NCI-H510A treated with DMSO at 0.1 percent for 48 hours (cell line): Measurements from ENCODE around the gene HOXB9.

Source experiments
- DNase-seq: peaks from one replicate; lab custom pipeline; 2025; lab: John Stamatoyannopoulos, UW

The HOXB9 gene

DNA sequence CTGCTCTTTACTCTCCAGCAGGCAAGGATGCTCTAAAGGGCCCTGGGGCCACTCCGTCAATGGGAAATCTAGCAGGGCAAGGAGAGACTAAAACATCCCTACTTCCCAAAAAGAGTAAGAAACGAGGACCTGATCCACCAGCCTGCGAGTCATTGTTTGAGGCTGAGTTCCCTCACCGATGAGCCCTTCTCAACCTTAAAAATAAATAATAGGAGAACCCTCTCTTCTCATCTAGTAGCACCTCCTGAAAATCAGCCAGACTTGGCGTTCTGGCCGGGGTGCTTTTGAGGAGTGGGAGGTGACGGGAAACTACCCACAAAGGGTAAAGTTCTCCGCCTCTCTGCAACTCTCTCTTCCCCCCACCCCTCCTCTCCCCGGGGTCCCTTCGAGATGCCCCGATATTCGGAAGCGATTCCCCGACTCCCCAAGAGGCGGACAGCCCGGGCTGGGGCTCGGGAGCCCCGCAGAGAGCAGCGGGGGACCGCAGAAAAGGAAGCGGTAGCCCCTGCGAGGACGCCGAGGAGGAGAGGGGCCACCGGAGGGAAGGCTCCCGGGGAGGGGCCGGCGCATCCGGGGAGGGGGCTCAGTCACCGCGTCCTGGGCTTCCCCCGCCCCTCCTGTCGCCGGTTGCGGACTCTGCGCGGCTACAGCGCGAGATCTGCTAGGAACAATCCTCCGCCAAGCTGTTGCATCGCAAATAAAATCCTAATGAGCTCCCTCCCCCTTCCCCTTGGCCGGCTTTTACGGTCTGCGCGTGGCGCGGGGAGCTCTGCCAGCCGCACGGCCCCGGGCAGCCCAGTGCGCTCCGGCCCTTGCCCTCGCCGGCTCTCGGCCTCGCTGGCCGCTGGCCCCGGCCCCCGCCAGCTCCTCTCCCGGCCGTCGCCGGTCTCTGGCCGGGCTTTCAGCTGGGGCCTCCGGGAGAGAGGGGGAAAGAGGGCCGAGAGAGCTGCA, 1.3 kb downstream of the HOXB9 start:
- DNase-seq, result no peak

DNA sequence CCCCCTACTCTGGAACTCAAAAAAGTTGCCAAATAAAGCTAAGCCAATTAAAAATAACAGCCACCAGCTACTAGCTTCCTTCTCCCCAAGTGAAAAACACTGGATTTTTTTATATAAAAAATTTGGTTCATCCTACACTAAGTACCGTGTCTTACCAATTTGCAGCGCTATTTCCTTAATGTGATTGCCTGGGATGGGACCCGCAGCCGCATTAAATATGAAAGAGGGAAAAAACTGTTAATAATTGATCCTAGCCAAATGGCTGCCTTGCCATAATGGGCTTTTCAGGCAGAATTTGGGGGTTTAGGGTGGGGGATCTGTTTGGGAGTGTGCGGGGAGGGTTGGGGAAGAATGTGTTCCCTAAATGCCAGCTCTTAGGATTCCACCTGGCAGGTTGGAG, 2.0 kb downstream of the HOXB9 start:
- no peak for DNase-seq

DNA sequence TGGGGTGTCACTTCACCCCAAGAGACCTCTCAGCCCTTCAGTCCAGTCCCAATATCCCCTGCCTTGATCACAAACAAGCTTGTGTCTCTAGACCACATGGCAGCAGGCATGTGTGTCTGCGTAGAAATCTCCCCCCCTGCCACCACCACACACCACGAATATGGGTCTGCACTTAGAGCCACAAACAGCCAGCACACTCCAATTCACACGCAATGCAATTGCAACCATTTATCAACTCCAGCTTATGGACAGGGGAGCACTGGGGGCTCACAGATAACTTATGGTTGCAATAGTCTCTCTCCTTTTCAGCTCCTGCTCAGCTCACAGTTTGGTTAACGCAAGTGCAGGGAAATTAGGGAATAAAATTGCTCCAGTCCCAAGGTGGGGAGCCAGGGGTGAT, 2.6 kb downstream of the HOXB9 start:
- no peak for DNase-seq

DNA sequence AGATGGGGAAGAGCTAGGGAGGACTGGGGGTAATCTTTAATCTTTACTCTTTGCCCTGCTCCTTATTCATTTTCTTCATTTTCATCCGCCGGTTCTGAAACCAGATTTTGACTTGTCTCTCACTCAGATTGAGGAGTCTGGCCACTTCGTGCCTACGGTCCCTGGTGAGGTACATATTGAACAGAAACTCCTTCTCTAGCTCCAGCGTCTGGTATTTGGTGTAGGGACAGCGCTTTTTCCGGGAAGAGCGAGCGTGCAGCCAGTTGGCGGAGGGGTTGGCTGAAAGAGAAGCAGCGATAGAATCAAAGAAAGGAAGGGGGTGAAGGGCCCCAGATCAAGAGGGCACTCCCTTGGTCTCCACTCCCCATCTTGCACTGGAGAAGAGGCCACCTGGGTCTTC, 3.3 kb downstream of the HOXB9 start:
- DNase-seq, result no peak

DNA sequence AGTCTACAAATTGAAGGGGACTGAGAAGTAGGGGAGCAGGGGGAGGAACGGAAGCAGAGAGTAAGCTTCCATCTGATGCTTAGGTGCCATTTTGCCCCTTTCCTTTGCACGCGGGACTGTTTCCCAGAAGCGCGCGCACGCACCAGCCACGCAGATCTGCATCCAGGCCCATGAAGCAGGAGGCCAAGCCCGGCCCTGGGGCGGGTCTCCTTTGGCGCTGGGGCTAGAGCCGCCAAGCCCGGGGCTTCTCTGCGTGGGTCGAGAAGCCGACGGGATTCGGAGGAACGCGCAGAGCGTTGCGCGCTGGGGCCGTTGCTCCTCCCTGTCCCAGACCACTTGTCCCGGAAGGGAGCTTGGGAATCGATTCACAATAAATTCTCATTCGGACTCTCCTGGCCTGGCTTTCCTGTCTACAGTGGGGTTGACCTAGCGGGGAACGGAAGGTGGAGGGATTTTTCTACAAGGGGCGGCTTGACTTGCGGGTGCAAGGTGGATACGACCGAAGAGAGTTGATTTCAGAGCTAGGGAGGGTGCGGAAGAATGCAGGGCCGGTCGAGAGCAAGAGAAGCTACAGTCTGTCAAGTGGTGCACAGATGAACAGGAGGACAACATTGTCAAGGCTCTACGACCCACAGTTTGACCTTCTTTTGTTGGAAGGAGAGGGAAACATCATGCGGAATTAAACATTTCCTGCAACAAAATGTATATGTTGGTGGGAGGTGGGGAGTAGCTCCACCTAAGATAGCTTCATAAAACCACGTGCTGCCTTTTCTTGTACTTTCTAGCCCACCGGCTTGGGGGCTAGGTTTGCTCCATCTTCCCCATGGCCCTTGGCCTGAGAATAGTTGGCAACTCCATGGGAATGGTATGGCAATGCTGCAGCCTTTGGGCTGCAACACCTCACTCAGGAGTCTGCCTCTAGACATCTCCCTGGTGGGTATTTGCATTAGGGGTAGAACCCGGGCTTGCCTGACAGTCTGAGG, 4.5 kb downstream of the HOXB9 start:
- DNase-seq, result no peak

DNA sequence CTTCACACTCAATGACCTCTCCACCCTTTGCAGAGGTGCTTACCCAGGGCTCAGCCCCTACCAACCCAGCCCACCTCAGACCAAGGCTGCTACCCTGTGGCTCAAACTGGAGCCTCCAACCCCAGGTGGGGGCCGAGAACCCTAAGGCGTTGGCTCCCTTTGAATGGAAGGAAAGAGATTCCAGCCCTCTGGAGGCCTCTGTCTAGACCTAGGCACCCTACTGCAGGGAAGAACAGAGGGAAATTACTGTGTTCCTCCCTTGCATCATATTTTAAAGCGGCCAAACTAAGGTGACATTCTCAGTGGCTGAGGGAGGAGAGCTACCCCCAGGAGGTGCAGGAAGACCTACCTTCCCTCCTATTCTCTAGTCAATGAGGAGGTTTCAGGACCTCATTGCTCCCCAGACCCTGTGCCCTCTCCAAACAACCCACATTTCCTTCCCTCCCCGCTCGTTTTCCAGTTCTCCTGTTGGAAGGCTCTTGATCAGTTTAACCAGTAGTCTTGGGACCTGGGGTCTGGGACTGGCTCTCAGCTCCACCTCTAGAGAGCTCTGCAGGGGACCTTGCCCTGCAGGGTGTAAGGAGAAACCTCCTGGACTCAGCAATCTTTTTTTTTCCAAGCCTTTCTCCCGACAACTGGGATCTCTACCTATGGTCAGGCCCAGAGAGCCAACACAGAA, 5.6 kb downstream of the HOXB9 start:
- DNase-seq, result no peak

DNA sequence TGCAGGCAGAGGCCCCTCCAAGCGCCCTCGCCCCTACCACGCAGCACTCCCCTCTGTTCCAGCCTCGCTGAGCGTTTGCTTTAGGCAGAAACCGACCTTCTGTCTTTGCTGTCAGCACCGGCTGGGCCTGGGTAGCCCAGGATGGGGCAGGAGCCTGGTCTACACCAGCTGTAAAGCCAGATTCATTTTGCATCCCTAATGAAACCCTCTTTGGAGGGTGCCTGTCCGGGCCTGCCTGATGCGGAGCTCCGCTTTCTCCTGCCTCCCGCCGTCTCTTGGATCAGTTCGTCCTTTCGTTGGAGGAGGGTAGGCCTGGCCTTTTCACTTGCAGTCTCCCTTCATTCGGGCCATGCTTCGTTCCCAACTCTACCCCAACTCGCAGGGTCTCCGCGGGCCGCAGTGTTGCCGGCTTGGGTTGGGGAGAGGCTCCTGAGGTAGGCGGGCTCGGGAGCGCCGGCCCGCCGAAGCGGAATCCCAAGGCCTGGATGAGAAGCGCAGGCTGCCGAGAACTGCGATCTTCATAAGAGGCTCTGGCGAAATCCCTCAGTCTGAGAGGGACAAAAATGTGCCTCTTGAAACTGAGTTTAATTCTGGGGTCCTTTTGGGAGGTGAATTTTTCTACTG, 6.2 kb downstream of the HOXB9 start:
- DNase-seq, result no peak

DNA sequence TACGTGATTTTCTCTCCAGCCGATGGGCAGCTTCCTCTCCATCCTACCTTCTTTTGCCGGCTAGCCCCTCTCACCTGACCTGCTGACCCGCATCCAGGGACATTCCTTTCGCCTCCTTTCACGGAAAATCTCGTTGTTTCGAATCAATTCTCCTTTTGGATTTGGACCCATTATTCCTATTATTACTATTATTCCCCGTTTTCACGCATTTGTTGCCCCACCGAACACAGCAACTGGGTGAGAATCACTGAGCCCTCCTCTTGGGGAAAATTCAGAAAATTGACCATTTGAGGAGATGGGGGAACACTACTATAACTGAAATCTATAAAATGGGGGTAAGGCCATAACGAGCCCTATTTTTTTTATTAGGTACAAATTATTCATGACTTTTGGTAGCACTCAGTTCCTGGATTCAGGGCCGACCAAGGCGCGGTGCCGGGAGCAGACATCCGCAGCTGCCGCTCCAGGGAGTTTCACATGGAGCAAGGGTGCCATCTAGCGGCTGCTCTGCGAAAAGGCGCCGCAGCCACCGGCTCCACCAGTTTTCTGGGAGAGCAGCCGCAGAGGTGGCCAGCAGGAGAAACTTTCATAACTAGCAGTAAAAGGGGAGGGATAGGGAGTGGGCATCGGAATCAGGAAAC, 7.8 kb downstream of the HOXB9 start:
- DNase-seq, result peak; percentile 98

DNA sequence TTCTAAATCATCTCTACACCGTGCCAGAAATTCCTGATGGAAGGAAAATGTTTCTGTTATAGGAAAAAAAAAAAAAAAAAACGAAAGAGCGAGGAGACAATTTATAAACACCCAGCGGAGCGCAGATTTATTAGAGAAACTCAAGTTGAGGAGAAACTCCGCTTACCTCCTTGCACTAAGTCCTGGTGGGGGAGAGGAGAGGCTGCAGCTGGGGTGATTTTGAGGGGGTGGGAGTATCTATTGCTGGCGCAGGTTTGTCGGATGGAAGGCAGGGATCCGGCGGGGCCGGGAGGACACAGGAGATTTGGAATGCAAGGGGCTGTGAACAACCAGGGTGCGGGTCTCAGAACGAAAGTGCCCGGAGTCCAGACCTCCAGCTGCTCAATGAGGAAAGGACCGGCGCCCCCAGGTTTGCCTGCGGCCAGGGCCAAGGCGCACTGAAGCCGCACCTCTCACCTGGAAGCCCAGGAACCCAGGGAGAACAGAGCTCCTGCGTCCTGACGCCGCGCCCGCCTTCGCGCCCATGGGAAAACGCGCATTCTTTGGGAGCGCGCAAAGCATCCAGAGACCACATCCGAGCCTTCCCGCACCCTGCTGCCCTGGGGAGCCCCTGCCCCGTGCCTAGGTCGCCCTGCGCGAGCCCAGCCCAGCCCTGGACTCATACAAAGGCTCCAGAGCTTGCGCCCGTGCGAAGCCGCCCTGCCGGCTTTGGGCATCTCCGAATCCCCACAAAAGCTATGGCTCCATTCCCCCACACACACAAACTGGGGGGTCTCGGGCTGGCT, 8.5 kb downstream of the HOXB9 start:
- no peak for DNase-seq

DNA sequence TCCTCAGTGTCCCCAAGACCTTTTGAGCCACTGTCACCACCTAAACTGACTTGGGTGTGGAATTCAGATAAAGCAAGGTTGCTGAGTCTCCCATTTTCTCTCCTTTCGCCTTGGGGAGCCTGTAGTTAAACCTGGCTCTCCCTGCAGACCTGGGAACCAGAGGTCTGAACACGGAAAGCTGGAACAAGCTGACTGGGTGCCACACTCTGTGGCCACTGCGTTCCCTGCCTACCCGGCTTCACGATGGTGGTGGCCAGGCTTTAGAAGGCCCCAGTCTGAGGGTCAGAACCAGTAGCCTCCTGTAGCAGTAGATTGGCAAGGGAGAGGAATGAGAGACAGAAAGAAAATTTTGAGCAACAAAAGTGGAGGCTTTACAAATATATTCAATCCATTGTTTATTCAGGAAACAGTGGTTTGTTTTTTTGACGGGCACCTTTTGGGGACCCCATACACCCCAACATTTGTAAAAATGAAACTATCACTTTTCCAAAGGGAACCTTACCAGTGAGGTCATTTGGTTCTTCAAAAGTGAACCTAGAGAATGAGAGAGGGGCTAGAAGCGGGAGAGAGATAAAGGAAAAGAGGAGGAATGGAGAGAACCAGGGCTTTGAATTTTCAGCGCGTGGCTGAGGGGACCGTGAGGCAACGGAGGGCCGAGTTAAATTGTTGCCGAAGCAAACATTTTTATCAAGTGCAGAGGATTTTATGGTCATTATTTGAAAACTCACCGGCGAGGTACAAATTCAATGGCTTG, 9.3 kb downstream of the HOXB9 start:
- no peak for DNase-seq

DNA sequence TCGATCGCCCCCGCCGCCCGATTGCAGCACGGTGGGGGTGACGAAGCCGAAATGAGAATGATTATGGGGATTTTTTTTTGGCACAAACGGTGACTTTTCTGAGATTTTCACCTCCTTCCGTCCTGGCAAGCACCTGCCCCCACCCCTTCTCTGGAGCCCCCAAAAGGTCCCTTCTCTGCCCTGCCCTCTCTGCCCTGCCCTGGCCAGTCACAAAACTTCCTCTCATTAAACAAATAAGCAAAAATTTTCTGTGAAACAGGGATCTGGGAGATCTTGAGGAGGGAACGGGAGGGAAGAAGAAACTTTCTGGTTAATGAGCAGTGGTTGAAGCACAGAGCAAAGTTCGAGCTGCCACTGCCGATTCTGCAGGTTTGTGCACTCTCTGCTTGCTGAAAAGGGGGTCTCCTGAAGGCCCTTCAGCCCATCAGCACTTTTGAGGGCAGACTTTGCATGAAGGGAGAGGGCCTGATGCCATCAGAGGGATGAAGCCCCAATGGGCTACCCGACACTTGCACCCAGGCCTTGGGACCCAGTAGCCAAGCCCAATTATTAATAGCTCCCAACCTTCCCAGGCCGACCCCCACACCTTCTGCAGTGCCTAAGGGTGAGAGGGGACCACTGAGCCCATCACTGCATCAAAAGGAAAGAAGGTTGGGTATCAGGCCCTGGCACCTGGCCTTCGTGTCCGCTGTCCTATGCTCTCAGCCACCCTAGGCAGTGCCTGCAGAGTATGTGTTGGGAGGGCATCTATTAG, 10.0 kb downstream of the HOXB9 start:
- no peak for DNase-seq

DNA sequence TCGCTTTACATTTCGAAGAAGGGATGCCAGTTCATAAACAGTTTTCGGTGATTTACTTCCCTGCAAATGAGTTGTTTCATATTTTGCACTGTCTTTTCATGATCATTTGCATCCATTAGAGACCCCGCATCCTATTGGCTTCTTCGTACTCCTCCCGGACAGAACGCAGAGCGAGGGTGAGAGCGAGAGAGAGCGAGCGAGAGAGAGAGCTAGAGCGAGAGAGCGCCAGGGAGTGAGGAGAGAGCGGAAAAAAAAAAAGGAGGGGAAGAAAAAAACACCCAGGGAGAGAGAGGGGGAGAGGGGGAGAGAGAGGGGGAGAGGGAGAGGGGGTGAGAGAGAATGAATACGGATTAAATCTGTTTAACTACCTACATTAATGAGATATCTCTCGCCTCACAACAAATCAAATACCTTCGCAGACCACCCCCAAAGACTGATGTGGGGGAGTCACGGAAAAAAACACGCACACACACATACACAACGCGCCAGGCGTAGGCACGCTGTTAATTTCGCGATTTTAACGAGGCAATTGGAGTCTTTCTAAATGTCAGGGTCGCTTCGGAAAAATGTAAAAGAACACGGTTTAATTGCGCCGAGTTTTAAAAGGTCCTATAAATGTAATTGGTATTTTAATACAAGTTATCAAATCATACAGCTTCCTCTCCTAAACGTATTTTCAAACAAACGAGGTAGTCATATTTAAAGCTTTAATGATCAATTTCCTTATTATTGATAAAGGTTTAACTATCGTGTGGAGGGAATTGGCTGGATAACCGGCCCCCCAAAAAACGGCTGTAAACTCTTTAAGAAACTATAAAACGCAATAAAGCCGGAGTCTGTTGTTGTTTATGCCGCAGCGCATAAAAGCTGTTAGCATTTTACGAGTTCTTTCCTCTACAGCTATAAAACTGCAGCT, 10.9 kb downstream of the HOXB9 start, which contains the start of gene HOXB8:
Gene HOXB8, minus strand, starts transcription at position 246 of the 916 bp plus-strand sequence. CDS start 588 bp downstream, outside the sequence.
- no peak for DNase-seq

DNA sequence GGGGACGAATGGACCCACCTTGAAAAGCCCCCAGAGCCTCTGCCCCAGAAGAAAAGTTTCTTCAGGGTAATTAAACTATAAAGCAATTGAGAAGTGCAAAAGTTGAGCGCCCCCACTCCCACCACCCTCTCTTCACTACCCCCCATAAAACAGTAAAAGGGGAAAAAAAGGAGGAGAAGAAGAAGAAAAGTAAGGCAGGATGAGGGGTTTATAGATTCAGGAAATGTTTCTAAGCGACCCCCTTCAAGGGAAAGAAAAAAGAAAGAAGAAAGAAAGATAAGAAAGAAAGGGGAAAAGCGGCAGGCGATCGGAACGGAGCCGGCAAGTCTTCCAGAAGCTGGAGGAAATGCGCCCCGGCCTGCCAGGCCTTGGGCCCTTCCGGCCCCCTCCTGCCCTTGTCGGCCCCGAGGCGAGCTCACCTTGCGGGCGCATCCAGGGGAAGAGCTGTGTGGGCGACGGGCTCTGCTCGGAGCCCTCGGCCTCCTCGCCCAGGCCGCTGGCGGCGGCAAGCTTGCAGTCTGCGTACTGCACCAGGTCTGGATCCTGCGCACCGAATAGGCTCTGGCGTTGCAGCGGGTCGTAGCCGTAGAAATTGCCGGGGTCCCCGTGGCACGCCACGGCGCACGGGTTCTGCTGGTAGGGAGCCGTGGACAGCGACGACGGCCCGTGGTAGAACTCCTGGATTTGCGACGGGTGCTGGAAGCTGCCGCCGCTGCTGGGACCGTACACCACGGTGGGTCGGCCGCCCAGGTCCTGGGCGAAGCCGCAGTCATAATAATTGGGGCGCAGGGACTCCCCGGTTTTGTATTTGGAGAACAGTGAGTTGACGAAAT, 12.1 kb downstream of the HOXB9 start:
- no peak for DNase-seq

DNA sequence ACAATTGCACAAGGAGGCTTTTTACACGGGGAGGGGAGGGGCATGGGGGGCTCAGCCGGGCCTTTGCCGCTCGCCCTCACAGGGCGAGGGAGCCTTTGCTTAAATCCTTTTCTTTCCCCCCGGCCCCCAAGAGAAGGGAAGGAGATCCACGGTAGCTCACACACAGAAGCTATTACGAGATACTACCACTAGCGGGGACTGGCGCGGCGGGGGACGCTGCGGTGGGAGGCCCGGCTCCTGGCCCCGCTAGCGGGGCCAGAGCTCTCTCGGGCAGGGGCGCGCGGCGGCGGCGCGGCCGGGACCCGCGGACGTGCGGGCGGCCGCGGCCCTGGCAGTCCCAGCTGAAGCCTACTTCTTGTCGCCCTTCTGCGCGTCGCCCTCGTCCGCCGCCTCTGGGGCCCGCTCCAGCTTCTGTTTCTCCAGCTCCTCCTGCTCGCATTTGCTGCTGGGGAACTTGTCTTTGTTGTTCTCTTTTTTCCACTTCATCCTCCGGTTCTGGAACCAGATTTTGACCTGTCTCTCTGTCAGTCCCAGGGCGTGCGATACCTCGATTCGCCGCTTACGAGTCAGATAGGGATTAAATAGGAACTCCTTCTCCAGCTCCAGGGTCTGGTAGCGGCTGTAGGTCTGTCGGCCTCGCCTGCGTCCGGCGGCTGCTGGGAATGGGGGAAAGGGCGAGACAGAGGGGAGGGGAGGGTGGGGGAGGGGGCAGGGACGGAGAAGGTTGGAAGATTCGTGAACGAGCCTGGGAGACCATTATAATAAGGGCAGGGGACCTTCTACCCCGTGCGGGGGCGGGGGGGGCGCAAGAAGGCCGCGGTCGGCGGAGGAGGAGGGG, 13.1 kb downstream of the HOXB9 start:
- DNase-seq, result no peak

DNA sequence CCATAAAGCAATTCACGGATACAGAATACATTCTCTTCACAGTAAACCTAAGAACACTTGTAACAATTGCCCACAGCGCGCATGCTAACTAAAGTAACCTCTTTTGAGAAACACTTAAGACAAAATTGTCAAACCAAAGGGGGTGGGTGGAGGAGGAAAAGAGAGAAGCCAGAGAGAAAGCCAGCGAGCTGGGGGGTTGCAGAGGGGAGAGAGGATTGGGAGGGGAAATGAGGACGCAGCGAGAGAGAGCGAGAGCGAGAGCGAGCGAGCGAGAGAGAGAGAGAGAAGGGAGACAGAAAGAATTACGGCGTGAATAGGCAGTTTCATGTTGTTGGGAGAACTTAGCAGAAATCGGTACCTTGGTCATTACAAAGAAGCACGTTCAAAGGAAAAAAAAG, 13.7 kb downstream of the HOXB9 start:
- no peak for DNase-seq
